Cardiac ventricle fibroblast (primary cell): ENCODE data around the gene DAB2IP. TPM values are rescaled to one million over a fixed set of nuclear protein-coding genes. Genes with fewer than 3 reads are reported as not detected.

Source experiments
- total RNA-seq: library from RNA; depleted of rRNA; stranded (reverse); fragments of >200 nt; gene quantifications from 2 replicates; pipeline ENCODE4 v1.2.3, GENCODE V29; 2015

Gene DAB2IP
- 4.7 and 5.8 TPM in 2 replicates for total RNA-seq

DNA sequence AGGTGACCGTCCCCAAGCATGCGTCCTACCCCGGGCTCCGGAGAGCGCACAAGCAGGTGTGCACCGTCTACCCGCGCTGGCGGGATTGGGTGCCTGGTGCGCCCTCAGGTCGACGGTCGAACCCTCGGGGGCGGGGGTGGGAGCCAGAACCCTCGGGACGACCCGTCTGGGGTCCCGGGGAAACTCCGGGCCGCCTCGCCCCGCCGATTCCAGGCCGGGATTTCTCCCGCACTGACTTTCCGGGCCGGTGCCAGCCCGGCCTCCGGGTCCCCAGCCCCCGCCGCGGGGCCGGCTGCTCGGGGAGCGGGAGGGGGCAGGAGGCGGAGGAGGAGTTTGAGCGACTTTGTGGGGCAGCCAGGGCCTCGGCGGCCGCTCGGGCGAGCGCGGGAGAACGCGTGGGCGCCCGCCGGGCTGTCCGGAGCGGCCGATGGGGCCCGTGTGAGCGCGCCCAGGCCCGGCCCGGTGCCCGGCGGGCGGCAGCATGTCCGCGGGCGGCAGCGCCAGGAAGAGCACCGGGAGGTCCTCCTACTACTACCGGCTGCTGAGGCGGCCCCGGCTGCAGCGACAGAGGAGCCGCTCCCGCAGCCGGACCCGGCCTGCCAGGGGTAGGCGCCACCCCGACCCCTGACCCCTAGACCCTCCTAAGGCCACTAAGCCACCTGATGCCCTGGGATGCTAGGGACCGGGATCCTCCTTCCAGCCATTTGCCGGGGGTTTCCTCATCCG is at the start of gene DAB2IP:
Gene DAB2IP (plus strand): TSS at position 340 of the 726 bp plus-strand sequence. CDS start 142 bp downstream, at position 482.

Other genes starting within 250 kb of the DAB2IP start
- gene GGTA1, start 151.8 kb upstream of the DAB2IP start, total RNA-seq: 0.25 and 1.1 TPM in 2 replicates